Spleen (tissue), 7 donors: ENCODE data around the gene CMIP.

Source experiments
- CTCF ChIP-seq, 11 experiments: fragments of 200-600 bp in 7 of 11; fragments of 450-650 bp in 4 of 11; sonication (generic) in 4 of 11; IDR thresholded peaks in 8 of 11; conservative IDR thresholded peaks in 3 of 11; 1 replicate in 7 of 11; 2 replicates in 4 of 11; pipeline versions ENCODE4 v1.4.0 to v1.8.0; 2016 to 2021; ENCODE audit warnings: antibody characterized with exemption in 11 of 11, inconsistent platforms in 4 of 11, mild to moderate bottlenecking in 1 of 11
- POLR2A ChIP-seq, 3 donors: fragments of 450-650 bp; IDR thresholded peaks; one replicate each; pipeline ENCODE4 v1.5.1; 2017; ENCODE audit warnings: antibody characterized with exemption in 3 of 3, mild to moderate bottlenecking in 1 of 3
- POLR2AphosphoS5 ChIP-seq, 3 donors: sonication (generic); formaldehyde crosslinking; IDR thresholded peaks; one replicate each; pipeline ENCODE4 v1.5.1; 2017; ENCODE audit warnings: antibody characterized with exemption in 3 of 3
- donor health status: DM: no; HTN: no; CAD: no; lungs with moderate emphysema.
- donor health status: DM: no; HTN: no; CAD: no.
- donor health status: DM: no; HTN: no; CAD: no.

GRCh38 chr16:81697616-81698309 is 253.2 kb downstream of the CMIP start:
- peak in 4 of 11 experiments; percentile 2 to 28 (median 20) for TF ChIP-seq CTCF (IDR thresholded peaks at IDR 0.05 in 8 of 11, conservative IDR thresholded peaks at IDR 0.05 in 3 of 11)
- TF ChIP-seq POLR2A (IDR thresholded peaks at IDR 0.05) = no peak
- TF ChIP-seq POLR2AphosphoS5 (IDR thresholded peaks at IDR 0.05) = peak; percentile 19 to 66 (median 65)
